GM11168 (cell line): ENCODE measurements around the gene CGB3.

Experiments used
- in situ Hi-C: fragments of 300-500 bp; cut with MboI; formaldehyde crosslinking; loops from one replicate; pipeline ENCODE4 v1.12.0; 2022; ENCODE audit warnings: low sequenced_read_pairs; ENCODE audit not compliant: unreplicated experiment

Gene CGB3

DNA sequence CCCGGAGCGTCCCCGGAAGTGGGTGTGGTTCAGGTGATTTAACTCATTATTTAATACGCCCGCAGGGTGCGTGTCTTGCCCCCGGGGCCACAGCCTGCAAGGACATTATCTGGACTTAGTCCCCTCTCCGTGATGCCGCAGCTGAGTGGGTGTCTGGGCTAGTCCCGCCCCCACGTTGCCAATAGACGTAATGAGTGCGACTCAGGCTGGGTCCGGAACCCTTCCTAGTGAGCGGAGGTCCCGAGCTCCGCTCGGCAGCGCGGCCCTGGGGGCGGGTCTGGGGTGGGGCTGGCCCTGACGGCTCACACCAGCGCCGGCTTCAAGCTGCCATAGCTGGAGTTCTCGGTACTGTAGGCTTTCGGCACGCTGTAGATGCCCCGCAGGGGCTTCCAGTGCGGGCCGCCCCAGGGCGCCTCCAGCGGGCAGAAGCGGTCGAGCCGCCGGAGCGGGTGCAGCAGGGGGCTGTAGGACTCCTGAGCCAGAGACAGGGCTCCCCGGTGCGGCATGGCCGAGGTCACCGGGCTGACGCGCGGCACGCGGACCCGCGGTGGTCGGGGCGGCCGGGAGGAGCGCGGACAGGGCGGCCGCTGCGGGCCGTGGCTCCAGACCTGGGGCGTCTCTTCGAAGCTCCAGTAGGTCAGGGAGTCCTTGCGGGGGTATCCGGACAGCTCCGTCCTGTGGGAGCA, 6.3 kb downstream of the CGB3 start:
- in situ Hi-C loops: no loop called here

- in situ Hi-C loops: no loop called here
Observed at GRCh38 chr19:49017041-49017665, 7.0 kb downstream of the CGB3 start, which contains the start of gene LHB. Gene LHB (minus strand): TSS chr19:49017091. CDS start chr19:49017081, 10 bp downstream.

GRCh38 chr19:49016067-49016839, 7.9 kb downstream of the CGB3 start:
- in situ Hi-C loops: no loop called here

- in situ Hi-C loops: no loop called here
Observed at GRCh38 chr19:49014870-49015255, 9.3 kb downstream of the CGB3 start.

DNA sequence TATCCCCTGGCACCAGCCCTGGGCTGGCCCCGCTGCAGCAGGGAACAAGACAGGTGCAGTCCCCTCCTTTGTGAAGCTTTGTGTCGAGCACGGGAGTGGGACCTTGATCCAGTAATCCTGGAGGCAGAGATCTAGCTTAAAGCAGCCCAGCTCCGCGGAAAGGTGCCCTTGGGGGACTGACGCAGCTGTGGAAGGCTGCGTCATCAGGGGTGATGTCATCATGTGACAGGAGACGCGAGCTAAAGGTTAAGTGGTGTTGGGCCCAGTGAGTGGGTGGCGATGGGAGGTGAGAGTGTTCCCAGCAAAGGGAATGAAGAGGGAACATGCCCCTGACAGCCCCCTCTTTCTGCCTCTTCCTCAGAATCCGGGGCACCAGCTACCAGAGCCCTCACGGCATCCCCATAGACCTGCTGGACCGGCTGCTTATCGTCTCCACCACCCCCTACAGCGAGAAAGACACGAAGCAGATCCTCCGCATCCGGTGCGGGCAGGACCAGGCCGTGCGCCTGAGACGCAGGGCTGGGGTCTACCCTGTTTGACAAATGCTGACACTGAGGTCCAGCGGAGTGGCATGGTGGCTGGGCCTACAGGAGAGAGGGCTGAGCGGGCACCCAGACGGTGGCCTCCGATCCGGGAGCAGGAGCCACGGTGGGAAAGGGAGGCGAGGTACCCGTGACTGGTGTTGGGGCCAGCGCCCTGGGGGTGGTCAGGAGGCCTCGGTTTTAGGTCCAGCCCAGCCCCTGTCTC, 9.8 kb downstream of the CGB3 start:
- in situ Hi-C loops: no loop called here

DNA sequence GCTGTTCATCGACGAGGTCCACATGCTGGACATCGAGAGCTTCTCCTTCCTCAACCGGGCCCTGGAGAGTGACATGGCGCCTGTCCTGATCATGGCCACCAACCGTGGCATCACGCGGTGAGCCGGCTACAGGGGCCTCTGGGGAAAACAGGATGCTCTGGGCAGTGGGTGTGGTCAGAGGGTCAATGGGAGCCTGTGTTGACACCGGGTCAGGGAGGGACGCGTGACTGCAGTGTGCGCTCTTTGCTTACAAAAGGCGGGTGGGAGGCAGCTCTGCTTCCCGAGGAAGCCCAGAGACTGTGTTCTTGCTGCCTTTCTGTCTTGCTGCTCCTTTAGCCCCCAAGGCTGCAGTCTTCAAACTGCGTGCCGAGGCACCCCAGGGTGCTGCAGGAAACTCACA, 12.9 kb downstream of the CGB3 start:
- in situ Hi-C loops: no loop called here

DNA sequence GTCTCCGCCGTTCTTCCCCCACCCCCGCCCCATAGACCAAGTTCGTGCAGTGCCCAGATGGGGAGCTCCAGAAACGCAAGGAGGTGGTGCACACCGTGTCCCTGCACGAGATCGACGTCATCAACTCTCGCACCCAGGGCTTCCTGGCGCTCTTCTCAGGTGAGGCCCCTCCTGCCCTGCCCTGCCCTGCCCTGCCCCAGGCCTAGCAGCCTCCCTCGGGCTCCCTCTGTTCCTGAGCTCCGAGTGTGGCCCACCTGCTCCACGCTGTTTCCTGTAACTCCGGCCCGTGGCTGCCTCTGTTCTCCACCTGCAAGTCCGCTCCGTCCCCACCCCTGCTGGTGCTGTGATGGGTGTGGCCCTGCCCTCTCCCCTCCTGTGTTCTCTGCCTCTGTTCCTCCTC, 13.7 kb downstream of the CGB3 start:
- in situ Hi-C loops: no loop called here

GRCh38 chr19:49009828-49010227, 14.3 kb downstream of the CGB3 start:
- in situ Hi-C loops: no loop called here

DNA sequence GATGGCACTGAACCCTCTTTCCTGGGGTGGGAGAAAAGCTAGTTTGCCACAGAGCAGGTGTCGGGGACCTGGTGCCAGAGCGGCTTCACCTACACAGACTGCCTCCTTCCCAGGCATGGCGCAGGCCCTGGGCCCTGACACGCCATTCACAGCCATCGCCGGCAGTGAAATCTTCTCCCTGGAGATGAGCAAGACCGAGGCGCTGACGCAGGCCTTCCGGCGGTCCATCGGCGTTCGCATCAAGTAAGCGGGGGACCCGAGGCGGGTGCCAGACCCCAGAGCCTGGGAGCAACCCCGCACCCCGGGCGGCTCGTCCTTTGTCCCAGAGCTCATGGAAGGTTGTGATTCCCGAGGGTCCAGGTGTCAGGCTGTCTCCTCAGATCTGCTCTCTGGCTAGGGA, 17.2 kb downstream of the CGB3 start:
- in situ Hi-C loops: no loop called here

DNA sequence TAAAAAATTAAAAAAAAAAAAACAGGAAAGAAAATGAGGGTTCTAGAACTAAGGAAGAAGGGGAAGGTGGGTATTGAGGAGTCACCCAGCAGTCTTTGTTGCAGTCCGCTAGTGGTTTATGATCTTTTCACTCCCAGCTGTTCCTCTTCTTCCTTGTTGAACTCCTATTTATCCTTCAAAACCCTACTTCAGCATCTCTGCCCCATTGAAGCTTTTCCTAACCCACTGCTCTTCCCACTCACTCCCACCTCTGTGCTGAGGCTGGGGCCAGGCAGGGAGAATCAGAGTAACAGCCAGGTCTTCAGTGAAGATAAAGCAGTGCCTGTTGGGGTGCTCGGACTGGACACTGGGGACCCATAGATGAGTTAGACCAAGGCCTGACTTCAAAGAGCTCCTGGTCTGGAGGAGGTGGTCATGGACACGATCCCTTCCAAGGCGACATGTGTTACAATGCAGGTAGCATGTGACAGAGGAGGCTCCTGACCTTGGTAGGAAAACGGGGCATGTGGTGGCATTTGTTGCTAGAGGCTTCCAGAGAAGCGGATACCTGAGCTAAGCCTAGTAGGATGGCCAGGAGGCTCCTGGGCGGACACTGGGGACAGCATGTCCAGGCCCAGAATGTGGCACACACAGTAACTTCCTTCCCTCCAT, 19.0 kb downstream of the CGB3 start:
- in situ Hi-C loops: no loop called here

GRCh38 chr19:49004133-49004532, 20.0 kb downstream of the CGB3 start:
- in situ Hi-C loops: no loop called here

GRCh38 chr19:48999481-49000325, 24.4 kb downstream of the CGB3 start:
- in situ Hi-C loops: no loop called here

DNA sequence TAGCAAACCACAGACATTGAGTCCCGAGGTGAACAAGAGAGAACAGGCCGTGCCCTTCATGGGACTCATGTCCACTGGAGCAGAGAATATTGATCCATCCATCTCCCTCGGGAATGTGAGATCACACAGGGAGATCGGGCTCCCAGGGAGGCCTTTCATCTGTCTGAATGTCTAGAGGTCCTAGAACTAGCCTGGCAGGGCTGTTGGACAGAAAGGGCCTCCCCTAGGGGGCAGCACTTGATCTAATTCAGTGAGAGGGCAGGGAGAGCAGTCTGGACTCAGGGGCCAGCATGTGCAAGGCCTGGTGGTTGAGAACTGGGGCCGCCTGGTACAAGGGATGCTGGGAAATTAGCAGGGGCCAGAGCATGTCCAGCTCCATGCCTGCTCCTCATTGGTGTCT, 26.2 kb downstream of the CGB3 start:
- in situ Hi-C loops: no loop called here

DNA sequence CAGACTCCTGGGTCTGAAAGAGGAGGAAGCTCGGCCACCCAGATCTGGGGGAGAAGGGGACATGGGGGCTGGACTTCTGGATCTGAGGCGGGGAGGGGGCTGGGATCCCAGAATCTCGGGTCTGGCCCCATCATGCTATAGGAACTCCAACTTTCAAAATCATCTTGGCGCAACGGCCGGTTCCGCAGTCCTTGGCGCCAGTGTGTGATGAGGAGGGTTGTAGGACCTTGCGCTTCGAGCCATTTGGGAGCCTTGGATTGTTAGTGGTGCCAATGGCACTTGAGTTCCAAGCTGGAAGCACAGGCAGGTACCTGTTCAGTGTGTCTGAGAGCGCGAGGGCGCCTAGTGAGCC, 30.1 kb downstream of the CGB3 start:
- in situ Hi-C loops: no loop called here

DNA sequence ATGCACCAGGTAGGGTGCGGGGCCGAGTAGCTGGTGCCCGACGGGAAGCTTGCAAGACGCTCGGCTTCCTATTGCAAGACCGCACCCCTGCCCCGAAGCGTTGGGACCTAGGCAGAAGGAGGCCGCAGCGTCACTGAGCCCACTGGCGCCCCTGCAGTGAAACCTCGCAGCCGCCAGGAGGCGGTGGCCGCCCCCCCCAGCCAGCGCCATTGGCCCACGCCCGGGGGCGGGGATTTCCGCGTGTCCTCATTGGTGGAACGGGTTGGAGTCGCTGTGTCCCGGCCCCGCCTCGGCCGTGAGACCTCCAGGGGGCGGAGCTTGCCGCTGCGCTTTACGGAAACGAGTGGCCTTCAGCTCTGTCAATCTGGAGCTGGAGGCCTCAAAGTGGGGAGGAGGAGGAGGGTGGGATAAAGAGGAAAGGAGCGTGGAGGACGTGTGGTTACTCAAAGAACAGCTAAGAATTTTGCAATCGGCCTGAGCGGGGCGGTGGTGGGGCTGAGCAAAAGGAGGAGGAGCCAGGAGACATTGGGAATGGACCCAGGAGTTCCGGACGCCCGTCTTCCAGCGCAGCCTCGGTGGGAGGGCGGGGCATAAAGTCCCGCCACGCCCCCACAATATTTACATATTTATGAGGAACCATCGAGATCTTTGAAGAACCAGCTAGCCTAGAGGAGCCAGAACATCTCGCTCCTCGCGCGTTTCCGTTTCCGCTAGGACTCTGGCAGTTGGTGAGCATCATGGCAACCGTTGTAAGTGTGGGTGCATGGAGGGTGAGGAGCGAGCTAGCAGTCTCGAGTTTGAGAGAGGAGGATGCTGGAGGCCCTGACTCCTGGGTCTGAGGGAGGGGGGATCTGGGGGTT, 30.7 kb downstream of the CGB3 start, which contains the start of the genes GYS1 and RUVBL2:
Gene GYS1, minus strand, starts transcription at position 135 of the 860 bp plus-strand sequence. CDS start 197 bp downstream, outside the sequence.
Gene RUVBL2, plus strand, starts transcription at position 713 of the 860 bp plus-strand sequence. Its CDS starts 25 bp downstream, at position 738.
- in situ Hi-C loops: no loop called here

DNA sequence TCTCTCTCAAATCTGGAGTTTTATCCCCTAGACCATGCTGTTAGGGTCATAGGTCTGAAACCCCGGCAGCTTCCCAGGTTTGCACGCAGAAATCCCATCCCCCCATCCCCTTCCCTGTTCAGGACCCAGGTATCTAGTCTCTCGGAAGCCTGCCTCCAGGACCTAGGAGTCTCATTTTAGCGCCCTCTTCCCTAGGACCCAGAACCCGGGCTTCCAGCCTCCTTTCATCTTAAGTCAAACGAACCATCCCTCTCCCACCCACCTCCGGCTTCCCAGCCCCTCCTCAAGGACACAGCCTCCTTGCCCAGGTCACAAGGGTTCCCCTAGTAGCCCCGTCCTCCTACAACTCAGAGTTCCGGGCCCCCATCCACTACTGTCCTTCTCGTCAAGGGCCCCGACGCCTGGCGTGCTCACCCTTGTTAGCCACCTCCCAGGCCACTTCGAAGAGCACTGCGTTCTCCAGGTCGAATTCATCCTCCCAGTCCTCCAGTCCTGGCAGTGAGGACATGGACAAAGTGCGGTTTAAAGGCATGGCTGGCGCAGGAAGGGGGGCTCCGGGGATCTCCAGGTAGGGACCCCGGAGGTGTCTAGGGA, 31.5 kb downstream of the CGB3 start:
- in situ Hi-C loops: no loop called here

- in situ Hi-C loops: no loop called here
Observed at GRCh38 chr19:48991873-48992580, 32.1 kb downstream of the CGB3 start.
